GM12864 (cell line): ENCODE measurements around the gene PEX11G.

Experiments
- DNase-seq: peaks from one replicate; pipeline ENCODE4 v3.0.0-alpha.2; 2011; ENCODE audit warnings: low read depth
- H3K4me3 ChIP-seq: 2 replicates; pipeline ENCODE4 v1.5.1; 2011; ENCODE audit warnings: mild to moderate bottlenecking, low read depth, low read length, control low read depth
- TF ChIP-seq, protein P1 (sequence below): IDR thresholded peaks from 2 replicates; pipeline ENCODE4 v1.5.1; 2011; ENCODE audit warnings: low read depth, mild to moderate bottlenecking, moderate library complexity, low read length, control low read depth, inconsistent platforms; ENCODE audit errors: missing control alignments

The PEX11G gene

DNA sequence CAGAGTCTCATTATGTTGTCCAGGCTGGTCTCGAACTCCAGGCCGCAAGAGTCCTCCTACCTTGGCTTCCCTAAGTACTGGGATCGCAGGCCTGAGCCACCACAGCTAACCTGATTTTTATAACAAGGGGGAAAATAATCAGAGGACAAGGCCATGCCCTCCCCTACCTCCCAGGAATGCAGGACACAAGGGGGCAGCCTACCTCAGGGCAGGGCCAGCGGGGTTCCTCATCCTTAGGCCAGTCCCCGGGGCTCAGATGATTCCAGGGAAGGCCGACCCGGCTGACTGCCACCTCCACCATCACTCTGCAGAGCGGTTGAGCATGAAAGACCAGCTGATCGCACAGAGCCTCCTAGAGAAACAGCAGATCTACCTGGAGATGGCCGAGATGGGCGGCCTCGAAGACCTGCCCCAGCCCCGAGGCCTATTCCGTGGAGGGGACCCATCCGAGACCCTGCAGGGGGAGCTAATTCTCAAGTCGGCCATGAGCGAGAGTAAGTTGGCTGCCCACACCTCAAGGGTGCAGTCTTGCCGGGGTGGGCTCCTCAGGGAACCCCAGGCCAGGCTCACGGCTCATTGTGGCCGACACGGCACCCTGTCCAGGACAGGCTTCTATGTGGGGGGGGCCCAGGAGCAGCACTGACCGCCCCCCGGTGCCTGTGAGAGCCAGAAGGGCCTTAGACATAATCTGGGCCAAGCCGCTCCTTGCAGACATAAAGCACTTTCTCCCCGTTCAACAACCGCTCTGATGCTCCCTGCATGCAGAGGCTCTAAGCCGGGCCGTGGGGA lies 26.8 kb downstream of the PEX11G start:
- TF ChIP-seq, protein P1, sequence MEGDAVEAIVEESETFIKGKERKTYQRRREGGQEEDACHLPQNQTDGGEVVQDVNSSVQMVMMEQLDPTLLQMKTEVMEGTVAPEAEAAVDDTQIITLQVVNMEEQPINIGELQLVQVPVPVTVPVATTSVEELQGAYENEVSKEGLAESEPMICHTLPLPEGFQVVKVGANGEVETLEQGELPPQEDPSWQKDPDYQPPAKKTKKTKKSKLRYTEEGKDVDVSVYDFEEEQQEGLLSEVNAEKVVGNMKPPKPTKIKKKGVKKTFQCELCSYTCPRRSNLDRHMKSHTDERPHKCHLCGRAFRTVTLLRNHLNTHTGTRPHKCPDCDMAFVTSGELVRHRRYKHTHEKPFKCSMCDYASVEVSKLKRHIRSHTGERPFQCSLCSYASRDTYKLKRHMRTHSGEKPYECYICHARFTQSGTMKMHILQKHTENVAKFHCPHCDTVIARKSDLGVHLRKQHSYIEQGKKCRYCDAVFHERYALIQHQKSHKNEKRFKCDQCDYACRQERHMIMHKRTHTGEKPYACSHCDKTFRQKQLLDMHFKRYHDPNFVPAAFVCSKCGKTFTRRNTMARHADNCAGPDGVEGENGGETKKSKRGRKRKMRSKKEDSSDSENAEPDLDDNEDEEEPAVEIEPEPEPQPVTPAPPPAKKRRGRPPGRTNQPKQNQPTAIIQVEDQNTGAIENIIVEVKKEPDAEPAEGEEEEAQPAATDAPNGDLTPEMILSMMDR, result no peak
- H3K4me3 ChIP-seq, result no peak overlapping the region
- no peak for DNase-seq

DNA sequence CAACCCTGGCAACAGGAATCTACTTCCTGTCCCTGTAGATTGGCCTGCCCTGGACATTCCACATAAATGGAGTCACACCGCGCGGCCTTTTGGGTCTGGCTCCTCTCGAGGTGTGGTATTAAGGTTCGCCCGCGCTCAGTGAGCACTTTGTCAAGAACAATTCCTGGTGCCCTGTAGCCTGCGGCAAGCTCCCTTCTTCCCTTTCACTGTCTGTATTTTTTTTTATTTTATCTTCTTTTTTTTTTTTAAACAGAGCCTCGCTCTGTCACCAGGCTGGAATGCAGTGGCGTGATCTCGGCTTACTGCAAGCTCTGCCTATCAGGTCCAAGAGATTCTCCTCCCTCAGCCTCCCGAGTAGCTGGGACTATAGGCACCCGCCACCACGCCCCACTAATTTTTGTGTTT lies 28.3 kb downstream of the PEX11G start:
- DNase-seq, result no peak
- H3K4me3 ChIP-seq, result no peak overlapping the region
- TF ChIP-seq, protein P1, result no peak

DNA sequence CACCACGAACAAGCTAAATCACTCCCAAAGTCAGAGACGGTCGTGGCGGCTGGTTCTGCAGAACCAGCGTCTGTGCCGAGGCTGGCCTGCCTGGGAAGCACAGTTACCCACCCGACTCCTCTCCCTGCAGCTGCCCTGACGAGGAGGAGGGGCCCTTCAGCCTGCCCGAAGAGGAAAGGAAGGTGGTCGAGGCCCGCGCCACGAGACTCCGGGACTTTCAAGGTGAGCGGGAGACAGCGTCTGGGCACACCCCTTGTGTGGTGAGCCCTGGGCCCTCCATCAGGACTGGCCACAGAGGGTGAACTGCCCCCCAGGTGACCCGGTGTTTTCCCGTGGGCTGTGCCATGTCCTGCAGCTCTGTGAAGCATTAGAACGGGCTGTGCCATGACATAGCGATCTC lies 29.1 kb downstream of the PEX11G start:
- DNase-seq, result no peak
- no peak overlapping the region for H3K4me3 ChIP-seq
- TF ChIP-seq, protein P1, result no peak

DNA sequence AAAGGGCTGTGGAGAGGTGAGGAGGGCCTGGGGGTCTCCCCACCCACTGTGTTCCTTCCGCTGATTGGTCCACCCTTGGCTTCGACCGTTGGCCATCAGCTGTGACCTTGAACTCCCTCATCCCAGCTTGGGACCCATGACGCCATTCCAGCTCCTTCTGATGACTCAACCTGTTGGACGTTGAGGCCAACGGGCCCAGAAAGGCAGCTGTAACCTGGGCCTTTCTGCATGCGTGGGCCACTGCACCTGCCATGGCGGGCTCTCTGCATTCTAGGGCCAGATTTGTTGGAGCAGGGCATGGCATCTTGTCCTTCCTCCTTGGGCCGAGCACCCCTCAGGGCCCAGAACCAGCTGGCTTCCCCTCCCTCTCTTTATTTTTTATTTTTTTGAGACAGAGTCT lies 30.2 kb downstream of the PEX11G start:
- TF ChIP-seq, protein P1, result no peak
- no peak overlapping the region for H3K4me3 ChIP-seq

DNA sequence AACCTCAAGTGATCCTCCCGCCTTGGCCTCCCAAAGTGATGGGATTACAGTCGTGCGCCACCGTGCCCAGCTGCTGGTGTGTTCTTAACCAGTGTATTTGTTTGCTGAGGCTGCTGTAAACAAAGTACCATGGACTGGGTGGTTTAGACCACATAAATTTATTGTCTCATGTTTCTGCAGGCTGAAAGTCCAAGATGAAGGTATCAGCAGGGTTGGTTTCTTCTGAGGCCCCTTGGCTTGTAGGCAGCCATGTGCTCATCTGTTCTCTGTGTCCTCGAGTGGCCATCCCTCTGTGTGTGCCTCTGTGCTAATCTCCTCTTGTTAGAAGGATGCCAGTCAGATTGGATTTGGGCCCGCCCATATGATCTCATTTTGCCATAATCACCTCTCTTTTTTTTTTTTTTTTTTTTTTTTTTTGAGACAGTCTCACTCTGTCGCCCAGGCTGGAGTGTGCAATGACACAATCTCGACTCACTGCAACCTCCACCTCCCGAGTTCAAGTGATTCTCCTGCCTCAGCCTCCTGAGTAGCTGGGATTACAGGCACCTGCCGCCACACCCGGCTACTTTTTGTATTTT lies 31.8 kb downstream of the PEX11G start:
- TF ChIP-seq, protein P1, result no peak
- H3K4me3 ChIP-seq, result no peak overlapping the region
- no peak for DNase-seq

More for the DNA sequence above, 30.2 kb downstream of the PEX11G start:
- DNase-seq, result no peak

DNA sequence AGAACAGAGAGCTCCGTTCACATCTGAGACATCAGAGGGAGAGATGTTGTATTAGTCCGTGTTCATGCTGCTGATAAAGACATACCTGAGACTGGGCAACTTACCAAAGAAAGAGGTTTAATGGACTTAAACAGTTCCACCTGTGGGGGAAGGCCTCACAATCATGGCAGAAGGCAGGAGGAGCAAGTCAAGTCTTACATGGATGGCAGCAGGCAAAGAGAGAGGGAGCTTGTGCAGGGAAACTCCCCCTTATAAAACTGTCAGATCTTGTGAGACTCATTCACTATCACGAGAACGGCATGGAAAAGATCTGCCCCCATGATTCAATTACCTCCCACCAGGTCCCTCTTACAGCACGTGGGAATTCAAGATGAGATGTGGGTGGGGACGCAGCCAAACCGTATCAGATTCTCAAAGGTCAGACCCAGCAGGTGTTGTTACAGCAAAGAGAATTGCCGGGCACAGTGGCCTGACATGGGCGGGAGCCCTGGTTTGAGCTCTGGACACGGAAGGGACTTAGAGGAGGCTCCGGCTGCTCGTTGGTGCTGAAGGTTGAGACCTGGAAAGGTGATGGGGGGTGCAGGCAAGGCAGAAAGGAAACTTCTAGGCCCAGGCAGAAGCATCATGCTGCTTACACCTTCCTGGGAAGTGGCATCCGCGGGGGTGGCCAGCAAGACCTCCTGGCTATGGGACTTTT lies 33.1 kb downstream of the PEX11G start:
- H3K4me3 ChIP-seq, result no peak overlapping the region
- no peak for DNase-seq
- TF ChIP-seq, protein P1, result no peak
